GM19397 (cell line): ENCODE data around the gene ARHGAP30.
"Not testable (repeated sequence)": the region's sequence is repeated elsewhere in the genome, so short reads cannot be mapped to it uniquely, and the experiment has no call there.

Experiments
- ATAC-seq: cut with Tn5 transposase; IDR thresholded peaks from one replicate; pipeline ENCODE4 v1.9.1; 2021; ENCODE audit warnings: mild to moderate bottlenecking, moderate library complexity; ENCODE audit not compliant: unreplicated experiment

Gene ARHGAP30

GRCh38 chr1:161045736-161046604 lies 23.7 kb downstream of the ARHGAP30 start, which contains the start of gene USF1:
Gene USF1 (minus strand): TSS chr1:161045977. CDS start chr1:161043275, 2,702 bp downstream.
- peak; percentile 73 for ATAC-seq

GRCh38 chr1:161044908-161045735 lies 24.6 kb downstream of the ARHGAP30 start:
- peak; percentile 36 for ATAC-seq

GRCh38 chr1:161044535-161044907 lies 25.2 kb downstream of the ARHGAP30 start:
- no peak for ATAC-seq

- ATAC-seq = no peak
Measured at GRCh38 chr1:161039546-161039945, 30.1 kb downstream of the ARHGAP30 start.

- ATAC-seq = no peak
Measured at GRCh38 chr1:161039154-161039545, 30.5 kb downstream of the ARHGAP30 start.

GRCh38 chr1:161038523-161039153 lies 31.1 kb downstream of the ARHGAP30 start, which contains the start of gene TSTD1:
Gene TSTD1 (minus strand): TSS chr1:161038964. CDS start chr1:161038889, 75 bp downstream.
- ATAC-seq = peak; percentile 92

- ATAC-seq = no peak
Measured at GRCh38 chr1:161037661-161038522, 31.8 kb downstream of the ARHGAP30 start.

- no peak for ATAC-seq
Measured at GRCh38 chr1:161033751-161034150, 35.9 kb downstream of the ARHGAP30 start.

- ATAC-seq = no peak
Measured at GRCh38 chr1:161032409-161032808, 37.3 kb downstream of the ARHGAP30 start.

GRCh38 chr1:161031874-161032273 lies 37.8 kb downstream of the ARHGAP30 start:
- no peak for ATAC-seq

GRCh38 chr1:161029466-161029865 lies 40.2 kb downstream of the ARHGAP30 start:
- ATAC-seq = not testable (repeated sequence)

- ATAC-seq = not testable (repeated sequence)
Measured at GRCh38 chr1:161026954-161027353, 42.7 kb downstream of the ARHGAP30 start.

GRCh38 chr1:161022432-161022831 lies 47.3 kb downstream of the ARHGAP30 start:
- ATAC-seq = not testable (repeated sequence)

GRCh38 chr1:161021970-161022353 lies 47.7 kb downstream of the ARHGAP30 start:
- no peak for ATAC-seq

- ATAC-seq = peak; percentile 80
Measured at GRCh38 chr1:161021165-161021969, 48.3 kb downstream of the ARHGAP30 start.

GRCh38 chr1:161020509-161021164 lies 49.1 kb downstream of the ARHGAP30 start, which contains the start of gene F11R:
Gene F11R (minus strand): TSS chr1:161021152. CDS start chr1:161021073, 79 bp downstream.
- peak; percentile 34 for ATAC-seq

- peak; percentile 12 for ATAC-seq
Measured at GRCh38 chr1:161019751-161020495, 49.8 kb downstream of the ARHGAP30 start.

- ATAC-seq = not testable (repeated sequence)
Measured at GRCh38 chr1:161019111-161019660, 50.5 kb downstream of the ARHGAP30 start.
